ENCODE data around the gene MKRN3.

MKRN3 gene

GRCh38 chr15:23565395-23566070, at the start of gene MKRN3:
MKRN3 (plus strand) TSS chr15:23565674; CDS start chr15:23565783, 109 bp downstream.
- no peaks in the 10 kb centered on the region for H3K4me1 ChIP-seq
- no peaks in the 10 kb centered on the region for H3K27me3 ChIP-seq
- no peaks in the 10 kb centered on the region for H3K36me3 ChIP-seq
- intact Hi-C loops (cut with DNase I; ENCODE audit: low total_unique reads), result no loop called here
- TF ChIP-seq CTCF (IDR thresholded peaks at IDR 0.05), result no peak
- H3K27ac ChIP-seq, result no peak within 1 kb of the TSS
- no peak for DNase-seq
- H3K4me3 ChIP-seq, result peak within 1 kb of the TSS; percentile 9 to 19
- H3K9me3 ChIP-seq, result peaks cover 0 to 6% (median 0%) of the 10 kb centered on the region in 3 donors

DNA sequence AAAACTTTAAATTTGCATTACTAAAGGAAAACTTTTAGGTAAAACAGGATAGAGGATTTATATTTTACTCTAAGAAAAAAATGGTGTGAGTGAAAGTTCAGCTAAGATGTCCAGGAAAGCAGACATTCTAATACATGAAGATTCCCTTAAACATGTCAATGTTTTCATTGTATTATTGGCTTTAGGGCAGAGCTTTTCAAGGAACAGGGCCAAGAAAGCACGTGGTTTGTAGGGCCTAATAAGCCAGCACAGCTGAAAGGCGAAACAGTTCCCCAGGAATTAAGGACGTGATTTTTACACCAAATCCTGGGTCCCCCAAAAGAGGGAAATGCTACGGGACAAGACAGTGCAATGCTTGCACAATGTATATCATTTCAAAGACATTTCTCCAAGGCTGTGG, 48.6 kb upstream of the MKRN3 start:
- Histone ChIP-seq H3K4me3 (no peak overlapping the region), H3K27me3 (no peaks in the 10 kb centered on the region), H3K4me1 (no peaks in the 10 kb centered on the region), H3K36me3 (no peaks in the 10 kb centered on the region), H3K9me3 (no peaks in the 10 kb centered on the region), H3K27ac (no peak overlapping the region)
- intact Hi-C loops (cut with DNase I; ENCODE audit: low total_unique reads), result no loop called here
- TF ChIP-seq CTCF (IDR thresholded peaks at IDR 0.05), result no peak
- no peak for DNase-seq

DNA sequence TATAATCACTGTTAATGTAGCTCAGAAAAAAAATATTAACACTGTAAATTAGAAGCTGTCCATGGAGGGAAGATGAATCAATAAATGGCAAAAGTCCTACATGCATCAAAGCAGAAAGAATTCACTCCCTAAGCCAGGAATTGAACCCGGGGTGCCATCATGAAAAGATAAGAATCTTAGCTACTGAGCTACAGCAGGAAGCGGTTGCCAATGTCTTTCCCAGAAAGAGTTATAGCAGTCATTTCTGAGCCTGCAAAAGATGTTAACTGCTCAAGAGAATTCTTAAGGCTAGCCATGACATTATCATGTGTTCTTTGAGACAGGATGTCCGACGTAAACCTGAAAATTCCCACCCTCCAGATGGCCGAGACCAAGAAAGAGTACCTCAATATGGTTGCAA, 47.4 kb upstream of the MKRN3 start:
- H3K36me3 ChIP-seq, result no peaks in the 10 kb centered on the region
- no peaks in the 10 kb centered on the region for H3K9me3 ChIP-seq
- no peaks in the 10 kb centered on the region for H3K27me3 ChIP-seq
- H3K4me1 ChIP-seq, result no peaks in the 10 kb centered on the region
- H3K27ac ChIP-seq, result no peak overlapping the region
- no peak for TF ChIP-seq CTCF (IDR thresholded peaks at IDR 0.05)
- intact Hi-C loops (cut with DNase I; ENCODE audit: low total_unique reads), result no loop called here
- DNase-seq, result no peak
- H3K4me3 ChIP-seq, result no peak overlapping the region

GRCh38 chr15:23524816-23525215, 40.7 kb upstream of the MKRN3 start:
- no peaks in the 10 kb centered on the region for H3K27me3 ChIP-seq
- no peaks in the 10 kb centered on the region for H3K36me3 ChIP-seq
- DNase-seq, result no peak
- TF ChIP-seq CTCF (IDR thresholded peaks at IDR 0.05), result no peak
- H3K4me1 ChIP-seq, result no peaks in the 10 kb centered on the region
- H3K9me3 ChIP-seq, result no peaks in the 10 kb centered on the region
- no peak overlapping the region for H3K4me3 ChIP-seq
- intact Hi-C loops (cut with DNase I; ENCODE audit: low total_unique reads), result no loop called here
- no peak overlapping the region for H3K27ac ChIP-seq

DNA sequence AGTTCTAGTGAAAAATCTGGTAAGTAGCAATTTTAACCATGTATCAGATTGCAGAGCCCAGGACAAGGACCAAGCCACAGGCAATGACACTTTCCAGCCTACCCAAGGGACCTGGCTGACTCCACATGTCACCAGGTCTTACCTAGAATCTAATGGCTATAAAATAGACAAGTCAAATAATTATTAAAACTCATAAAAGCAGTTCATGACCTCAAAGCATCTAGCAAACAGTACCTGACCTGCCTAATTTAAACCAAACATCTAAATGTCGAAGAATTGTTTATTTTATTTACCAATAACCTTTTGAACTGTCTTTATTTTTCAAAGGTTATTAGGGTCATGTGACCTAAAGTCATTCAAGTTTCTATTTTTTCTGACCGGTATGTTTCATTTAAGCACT, 35.6 kb upstream of the MKRN3 start:
- H3K27me3 ChIP-seq, result no peaks in the 10 kb centered on the region
- no peak for TF ChIP-seq CTCF (IDR thresholded peaks at IDR 0.05)
- no peak for DNase-seq
- intact Hi-C loops (cut with DNase I; ENCODE audit: low total_unique reads), result no loop called here
- no peak overlapping the region for H3K27ac ChIP-seq
- no peak overlapping the region for H3K4me3 ChIP-seq
- no peaks in the 10 kb centered on the region for H3K4me1 ChIP-seq
- no peaks in the 10 kb centered on the region for H3K9me3 ChIP-seq
- no peaks in the 10 kb centered on the region for H3K36me3 ChIP-seq

- Histone ChIP-seq H3K9me3 (no peaks in the 10 kb centered on the region), H3K27me3 (no peaks in the 10 kb centered on the region), H3K27ac (no peak overlapping the region), H3K4me1 (no peaks in the 10 kb centered on the region), H3K36me3 (no peaks in the 10 kb centered on the region), H3K4me3 (no peak overlapping the region)
- TF ChIP-seq CTCF (IDR thresholded peaks at IDR 0.05), result no peak
- intact Hi-C loops (cut with DNase I; ENCODE audit: low total_unique reads), result no loop called here
- no peak for DNase-seq
These were observed 33.5 kb upstream of the MKRN3 start for GRCh38 chr15:23532024-23532423.
